ENCODE measurements around the gene ENPP3. TPM values are rescaled to one million over a fixed set of nuclear protein-coding genes. Genes with fewer than 3 reads are reported as not detected.

ENPP3 gene
- total and polyA plus RNA-seq, 9 of the 15 experiments (the other 6 are each of a cell fraction or from before 2014, with no cell fraction given), result 14.0 to 32.8 (median 21.6) TPM

DNA sequence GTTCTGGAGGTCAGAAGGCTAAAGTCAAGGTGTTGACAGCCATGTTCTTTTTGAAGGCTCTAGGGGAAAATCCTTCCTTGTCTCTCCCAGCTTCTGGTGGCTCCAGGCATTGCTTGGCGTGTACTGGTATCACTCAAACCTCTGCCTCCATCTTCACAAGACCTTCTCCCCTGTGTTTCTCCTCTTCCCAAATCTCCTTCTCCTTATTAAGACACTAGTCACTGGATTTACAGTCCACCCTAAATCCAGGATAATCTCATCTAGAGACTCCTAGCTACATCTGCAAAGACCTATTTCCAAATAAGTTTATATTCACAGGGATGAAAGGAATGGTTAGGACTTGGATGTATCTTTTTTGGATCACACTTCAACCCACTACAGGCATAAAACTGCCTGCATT is 99.7 kb downstream of the ENPP3 start:
- DNase-seq (ENCODE audit: extremely low read depth in 1 of 4, low spot score in 3 of 4) (no peak), ATAC-seq (no peak), FAIRE-seq (no peak)
- Histone ChIP-seq H3K9ac (ENCODE audit: insufficient read depth in 1 of 2, low read depth in 2 of 2, low read length in 2 of 2) (no peak overlapping the region), H3K4me1 (replicated peaks in 1 of 2; ENCODE audit: control insufficient read depth in 2 of 2, insufficient read depth in 2 of 2, low read length in 2 of 2) (no peaks in the 10 kb centered on the region), H3K27me3 (ENCODE audit: control insufficient read depth in 2 of 2, insufficient read depth in 2 of 2, low read length in 2 of 2) (no peaks in the 10 kb centered on the region), H3K4me3 (no peak overlapping the region), H3K9me1 (ENCODE audit: control insufficient read depth, insufficient read depth, low read length) (no peaks in the 10 kb centered on the region), H2AFZ (ENCODE audit: low read depth, low read length) (no peak overlapping the region), H3K4me2 (ENCODE audit: insufficient read depth, low read length) (no peak overlapping the region), H3K9me3 (replicated peaks; ENCODE audit: control insufficient read depth, insufficient read depth, low read depth, low read length) (no peaks in the 10 kb centered on the region), H3K79me2 (ENCODE audit: control insufficient read depth, insufficient read depth, low read length) (no peaks in the 10 kb centered on the region), H4K20me1 (replicated peaks; ENCODE audit: control insufficient read depth, insufficient read depth, low read length) (no peaks in the 10 kb centered on the region), H3K36me3 (ENCODE audit: control insufficient read depth, insufficient read depth, low read length) (peaks cover 16% of the 10 kb centered on the region; the same call in 1 of the 3 replicates), H3K27ac (ENCODE audit: extremely low read depth, low read depth, low read length) (no peak overlapping the region)
- ChIA-PET CTCF (ENCODE audit: low intra/inter-chr PET ratio) (no interaction called here), POLR2A (no interaction called here)
- in situ Hi-C loops (cut with MboI) (no loop called here), intact Hi-C loops (cut with micrococcal nuclease) (no loop called here)
- WGBS (ENCODE audit: insufficient coverage, low coverage, missing lambda C conversion rate), result 94% methylated on average over 1 of the region's 1 CpG
- TF ChIP-seq BMI1 (IDR thresholded peaks at IDR 0.05; ENCODE audit: low read length) (no peak), ZNF263 (CRISPR knock-in tag; IDR thresholded peaks at IDR 0.05; ENCODE audit: borderline replicate concordance) (no peak), KLF13 (tag; IDR thresholded peaks at IDR 0.05; ENCODE audit: borderline replicate concordance, low read depth) (no peak), ZFP30 (CRISPR knock-in tag; IDR thresholded peaks at IDR 0.05; ENCODE audit: borderline replicate concordance) (no peak), ARHGAP35 (IDR thresholded peaks at IDR 0.05; ENCODE audit: partially characterized antibody) (no peak), CHCHD3 (CRISPR knock-in tag; IDR thresholded peaks at IDR 0.05) (no peak), ZNF184 (CRISPR knock-in tag; IDR thresholded peaks at IDR 0.05) (no peak)
- TF ChIP-seq, protein P1, sequence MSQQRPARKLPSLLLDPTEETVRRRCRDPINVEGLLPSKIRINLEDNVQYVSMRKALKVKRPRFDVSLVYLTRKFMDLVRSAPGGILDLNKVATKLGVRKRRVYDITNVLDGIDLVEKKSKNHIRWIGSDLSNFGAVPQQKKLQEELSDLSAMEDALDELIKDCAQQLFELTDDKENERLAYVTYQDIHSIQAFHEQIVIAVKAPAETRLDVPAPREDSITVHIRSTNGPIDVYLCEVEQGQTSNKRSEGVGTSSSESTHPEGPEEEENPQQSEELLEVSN (IDR thresholded peaks at IDR 0.05; ENCODE audit: borderline replicate concordance in 1 of 2, extremely low read depth in 1 of 2, insufficient read depth in 1 of 2, insufficient read length in 1 of 2, low read depth in 1 of 2, low read length in 1 of 2, poor library complexity in 1 of 2, severe bottlenecking in 1 of 2), result no peak
- BruUV-seq (replicated peaks), result no TSS peak
